ENCODE data around the gene KRT83.
"Not testable (repeated sequence)": the region's sequence is repeated elsewhere in the genome, so short reads cannot be mapped to it uniquely, and the experiment has no call there.

DNA sequence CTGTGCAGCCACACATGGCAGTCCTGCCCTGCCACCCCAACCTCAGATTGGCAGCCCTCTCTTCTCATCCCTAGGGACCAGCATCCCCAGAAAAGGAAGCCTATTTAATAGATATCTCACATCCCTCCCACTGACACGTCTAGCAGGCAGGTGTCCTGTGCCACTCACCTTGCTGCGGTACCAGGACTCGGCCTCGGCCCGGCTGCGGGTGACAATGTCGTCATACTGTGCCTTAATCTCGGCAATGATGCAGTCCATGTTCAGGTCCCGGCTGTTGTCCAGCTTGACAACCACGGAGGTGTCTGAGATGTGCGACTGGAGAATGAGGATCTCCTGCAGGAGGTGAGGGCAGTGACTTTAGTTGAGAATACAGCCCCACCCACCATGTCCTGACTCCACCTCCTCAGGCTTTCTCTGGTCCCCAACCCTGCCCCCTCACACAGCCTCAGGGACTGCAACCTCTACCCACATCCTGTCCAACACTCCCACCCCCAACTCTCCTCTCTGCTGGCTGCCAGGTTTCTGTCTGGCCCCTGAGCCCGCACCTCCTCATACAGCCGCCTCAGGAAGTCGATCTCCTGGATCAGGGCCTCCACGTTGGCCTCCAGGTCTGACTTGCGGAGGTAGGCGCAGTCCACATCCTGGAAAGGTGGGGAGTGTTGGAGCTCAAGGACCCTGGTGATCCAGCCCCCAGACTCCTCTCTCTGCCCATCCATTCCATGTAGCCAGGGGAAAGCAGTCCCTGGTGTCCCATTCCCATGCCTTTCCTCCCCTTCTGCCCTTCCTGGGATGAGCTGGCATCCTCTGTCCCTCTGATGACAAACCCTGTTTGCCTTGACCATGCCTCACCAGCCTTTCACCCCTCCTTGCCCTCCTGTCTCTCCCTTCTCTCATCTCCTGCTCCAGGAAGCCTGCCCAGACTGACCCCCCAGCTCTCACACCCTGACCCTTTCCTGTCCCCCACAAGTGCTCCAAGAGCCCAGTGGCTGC, 33.1 kb downstream of the KRT83 start:
- not testable (repeated sequence) for TF ChIP-seq TCF7 (IDR thresholded peaks at IDR 0.05; ENCODE audit: low read depth); EP300 (IDR thresholded peaks at IDR 0.05; ENCODE audit: low read depth in 2 of 2, low read length in 2 of 2); EP300 (CRISPR knock-in tag; IDR thresholded peaks at IDR 0.05; ENCODE audit: borderline replicate concordance); GPN1 (CRISPR knock-in tag; IDR thresholded peaks at IDR 0.05; ENCODE audit: borderline replicate concordance)

All from HepG2 (cell line).